HG02759 (cell line): ENCODE results near the gene LOXL1.

Experiments used
- ATAC-seq: cut with Tn5 transposase; IDR thresholded peaks from one replicate; pipeline ENCODE4 v1.9.1; 2021; ENCODE audit warnings: mild to moderate bottlenecking, moderate library complexity; ENCODE audit not compliant: unreplicated experiment

Gene LOXL1, protein sequence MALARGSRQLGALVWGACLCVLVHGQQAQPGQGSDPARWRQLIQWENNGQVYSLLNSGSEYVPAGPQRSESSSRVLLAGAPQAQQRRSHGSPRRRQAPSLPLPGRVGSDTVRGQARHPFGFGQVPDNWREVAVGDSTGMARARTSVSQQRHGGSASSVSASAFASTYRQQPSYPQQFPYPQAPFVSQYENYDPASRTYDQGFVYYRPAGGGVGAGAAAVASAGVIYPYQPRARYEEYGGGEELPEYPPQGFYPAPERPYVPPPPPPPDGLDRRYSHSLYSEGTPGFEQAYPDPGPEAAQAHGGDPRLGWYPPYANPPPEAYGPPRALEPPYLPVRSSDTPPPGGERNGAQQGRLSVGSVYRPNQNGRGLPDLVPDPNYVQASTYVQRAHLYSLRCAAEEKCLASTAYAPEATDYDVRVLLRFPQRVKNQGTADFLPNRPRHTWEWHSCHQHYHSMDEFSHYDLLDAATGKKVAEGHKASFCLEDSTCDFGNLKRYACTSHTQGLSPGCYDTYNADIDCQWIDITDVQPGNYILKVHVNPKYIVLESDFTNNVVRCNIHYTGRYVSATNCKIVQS

DNA sequence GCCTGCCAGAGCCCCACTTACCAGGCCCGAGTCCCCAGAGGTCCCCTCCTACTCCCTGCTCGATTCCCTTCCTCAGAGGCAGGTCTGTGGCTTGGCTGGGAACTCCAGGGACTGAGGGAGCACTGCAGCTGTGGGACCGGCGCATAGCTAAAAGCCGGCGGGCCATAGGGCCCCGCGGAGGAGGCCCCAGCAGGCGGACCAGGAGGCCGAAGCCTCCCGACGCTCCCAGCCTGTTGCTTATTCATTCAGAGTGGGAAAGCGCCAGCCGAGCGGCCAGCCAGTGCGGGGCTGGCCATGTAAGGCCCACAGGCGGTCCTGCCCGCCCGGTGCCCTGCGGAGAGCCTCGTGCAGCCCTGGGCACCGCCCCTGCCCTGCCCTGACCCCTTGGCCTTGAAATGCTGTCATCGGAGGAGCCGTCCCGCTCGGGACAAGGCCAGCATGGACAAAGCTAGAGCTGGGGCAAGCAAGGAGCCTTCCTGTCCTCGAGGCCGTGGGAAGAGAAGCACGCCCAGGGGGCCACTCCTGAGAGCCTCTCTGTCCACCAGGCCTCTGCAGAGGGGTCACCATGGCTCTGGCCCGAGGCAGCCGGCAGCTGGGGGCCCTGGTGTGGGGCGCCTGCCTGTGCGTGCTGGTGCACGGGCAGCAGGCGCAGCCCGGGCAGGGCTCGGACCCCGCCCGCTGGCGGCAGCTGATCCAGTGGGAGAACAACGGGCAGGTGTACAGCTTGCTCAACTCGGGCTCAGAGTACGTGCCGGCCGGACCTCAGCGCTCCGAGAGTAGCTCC is at the start of gene LOXL1:
LOXL1 (plus strand) TSS at position 244 of the 784 bp plus-strand sequence; CDS start at position 566, 322 bp downstream.
- ATAC-seq, result no peak

- ATAC-seq, result no peak
These were observed 46.8 kb upstream of the LOXL1 start for GRCh38 chr15:73879426-73879825.

DNA sequence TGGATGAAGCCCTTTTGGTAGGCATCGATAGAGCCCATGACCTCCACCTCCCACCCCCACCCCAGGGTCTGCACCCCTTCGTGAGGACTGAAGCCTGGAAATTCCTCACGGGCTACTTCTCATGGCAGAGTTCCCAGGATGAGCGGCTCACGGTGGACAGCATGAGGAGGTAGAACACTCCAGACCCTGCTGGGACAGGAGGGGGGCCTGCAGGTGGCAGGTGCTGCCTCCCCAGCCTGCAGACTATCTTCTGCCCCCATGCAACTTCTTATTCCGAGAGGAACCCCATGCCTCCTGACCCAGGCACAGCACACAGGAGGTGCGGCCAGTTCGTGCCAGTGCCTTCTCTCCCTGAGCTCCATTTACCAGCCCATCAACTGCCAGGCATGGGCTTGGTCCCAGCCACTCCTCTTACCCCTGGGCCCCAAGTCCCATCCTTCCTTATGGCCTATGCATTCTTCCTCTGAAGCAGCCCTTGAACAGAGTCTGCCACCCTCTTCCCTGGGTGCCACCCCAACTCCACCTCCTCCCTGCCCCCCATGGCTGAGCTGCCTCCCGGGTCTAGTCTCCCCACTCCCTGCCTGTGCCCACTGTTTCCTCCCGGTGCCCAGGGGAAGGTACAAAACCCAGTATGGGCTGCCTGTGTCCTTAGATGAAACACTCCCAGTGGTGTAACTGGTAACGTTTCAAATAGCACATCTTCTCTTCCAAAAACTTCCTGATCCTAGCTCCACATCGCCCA is 44.5 kb upstream of the LOXL1 start:
- ATAC-seq, result no peak

GRCh38 chr15:73882761-73883419 is 43.4 kb upstream of the LOXL1 start:
- ATAC-seq, result no peak

- no peak for ATAC-seq
These were observed 42.1 kb upstream of the LOXL1 start for GRCh38 chr15:73884159-73884558.

DNA sequence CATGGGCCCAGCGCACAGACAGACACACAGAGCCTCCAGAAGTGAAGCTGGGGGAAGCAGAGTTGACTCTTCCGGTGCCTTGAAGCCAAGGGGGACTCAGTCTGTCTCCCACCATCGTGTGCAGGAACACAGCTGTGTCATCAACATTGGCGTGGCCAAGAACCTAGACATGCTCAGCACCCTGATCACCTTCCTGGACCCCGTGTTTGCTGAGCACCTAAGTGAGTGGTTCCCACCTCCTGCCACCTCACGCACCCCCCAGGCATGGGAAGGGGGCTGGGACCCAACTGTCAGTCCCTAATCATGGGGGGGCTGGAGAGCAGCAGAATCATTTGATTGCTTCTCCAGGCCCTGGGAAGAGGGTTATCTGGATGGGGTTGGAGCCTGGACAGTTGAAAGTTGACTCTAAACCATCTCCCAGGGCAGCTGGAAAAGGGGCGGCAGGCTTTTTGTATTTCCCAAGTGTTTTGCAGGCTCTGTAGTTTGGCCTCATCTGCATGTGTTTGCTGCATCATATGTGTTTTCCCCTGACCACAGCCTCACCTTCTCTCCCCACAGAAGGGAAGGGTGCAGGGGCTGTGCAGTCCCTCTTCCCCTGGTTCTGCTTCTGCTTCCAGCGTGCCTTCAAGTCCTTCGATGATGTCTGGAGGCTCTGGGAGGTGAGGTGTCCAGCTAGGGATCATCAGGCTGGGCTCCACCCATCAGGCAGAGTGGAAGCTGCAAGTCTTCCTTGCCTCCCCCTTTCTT is 40.1 kb upstream of the LOXL1 start:
- ATAC-seq, result no peak

DNA sequence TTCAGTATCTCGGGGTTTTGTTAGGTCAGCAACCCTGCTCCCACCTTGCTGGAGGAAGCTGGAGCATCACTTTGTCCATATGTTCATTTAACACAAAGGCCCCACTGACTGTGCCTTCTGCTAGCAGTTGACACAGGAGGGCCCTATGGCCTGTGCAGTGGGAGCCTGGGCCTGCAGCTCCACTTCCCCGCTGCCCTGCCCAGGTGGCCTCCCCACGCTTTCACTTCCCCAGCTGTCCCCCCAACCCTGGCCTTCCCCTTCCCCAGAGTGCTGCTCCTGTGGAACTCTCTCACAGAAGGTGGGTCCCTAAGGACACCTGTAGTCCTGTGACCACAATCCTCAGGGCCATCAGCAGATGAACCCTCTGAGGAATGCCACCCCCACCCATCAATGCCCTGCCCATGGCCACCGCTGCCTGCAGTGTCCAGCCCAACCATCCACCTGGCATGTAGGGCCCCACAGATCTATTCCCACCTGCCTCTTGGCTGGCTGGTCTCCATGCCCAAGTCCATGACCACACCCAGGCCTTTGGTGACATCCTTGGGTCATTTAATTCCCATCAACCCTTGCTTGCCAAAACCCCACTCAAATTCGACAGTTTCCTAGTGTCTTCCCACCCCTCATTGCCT is 39.4 kb upstream of the LOXL1 start:
- no peak for ATAC-seq

- ATAC-seq, result no peak
These were observed 38.8 kb upstream of the LOXL1 start for GRCh38 chr15:73887481-73887880.

GRCh38 chr15:73888224-73889041 is 37.8 kb upstream of the LOXL1 start:
- no peak for ATAC-seq

DNA sequence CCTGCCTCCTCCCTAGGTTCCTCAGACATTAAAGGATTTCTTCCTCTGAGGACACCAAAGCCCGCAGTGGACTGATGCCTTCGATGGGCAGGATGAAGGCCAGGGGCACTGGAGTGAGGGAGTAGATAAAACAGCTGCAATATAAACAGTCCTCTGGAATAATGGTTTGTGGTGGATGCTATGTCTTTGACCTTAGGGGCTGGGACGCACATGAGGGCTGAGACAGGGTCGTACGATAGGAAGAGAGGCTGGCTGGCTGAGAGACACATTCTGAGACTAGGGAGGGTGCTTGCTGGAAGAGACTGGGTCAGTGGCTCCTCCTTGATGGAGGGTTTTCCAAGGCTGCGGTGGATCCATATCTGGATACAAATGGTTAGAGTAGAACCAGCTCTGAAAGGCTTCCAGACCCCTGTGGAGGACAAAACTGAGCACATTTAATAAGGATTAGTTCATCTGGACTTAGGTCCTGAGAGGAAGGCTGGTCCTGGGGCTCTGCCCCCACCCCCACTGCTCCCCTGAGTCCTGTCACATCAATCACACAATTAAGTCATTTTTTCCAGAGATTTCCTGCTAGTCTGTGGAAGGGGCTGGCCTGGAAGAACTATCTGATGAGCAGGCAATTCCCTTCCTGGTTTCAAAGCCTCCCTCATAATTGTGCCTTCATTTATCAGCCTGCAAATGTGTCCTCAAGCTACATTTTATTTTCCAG is 37.1 kb upstream of the LOXL1 start:
- ATAC-seq, result no peak

- ATAC-seq, result no peak
These were observed 36.5 kb upstream of the LOXL1 start for GRCh38 chr15:73889762-73890124.

DNA sequence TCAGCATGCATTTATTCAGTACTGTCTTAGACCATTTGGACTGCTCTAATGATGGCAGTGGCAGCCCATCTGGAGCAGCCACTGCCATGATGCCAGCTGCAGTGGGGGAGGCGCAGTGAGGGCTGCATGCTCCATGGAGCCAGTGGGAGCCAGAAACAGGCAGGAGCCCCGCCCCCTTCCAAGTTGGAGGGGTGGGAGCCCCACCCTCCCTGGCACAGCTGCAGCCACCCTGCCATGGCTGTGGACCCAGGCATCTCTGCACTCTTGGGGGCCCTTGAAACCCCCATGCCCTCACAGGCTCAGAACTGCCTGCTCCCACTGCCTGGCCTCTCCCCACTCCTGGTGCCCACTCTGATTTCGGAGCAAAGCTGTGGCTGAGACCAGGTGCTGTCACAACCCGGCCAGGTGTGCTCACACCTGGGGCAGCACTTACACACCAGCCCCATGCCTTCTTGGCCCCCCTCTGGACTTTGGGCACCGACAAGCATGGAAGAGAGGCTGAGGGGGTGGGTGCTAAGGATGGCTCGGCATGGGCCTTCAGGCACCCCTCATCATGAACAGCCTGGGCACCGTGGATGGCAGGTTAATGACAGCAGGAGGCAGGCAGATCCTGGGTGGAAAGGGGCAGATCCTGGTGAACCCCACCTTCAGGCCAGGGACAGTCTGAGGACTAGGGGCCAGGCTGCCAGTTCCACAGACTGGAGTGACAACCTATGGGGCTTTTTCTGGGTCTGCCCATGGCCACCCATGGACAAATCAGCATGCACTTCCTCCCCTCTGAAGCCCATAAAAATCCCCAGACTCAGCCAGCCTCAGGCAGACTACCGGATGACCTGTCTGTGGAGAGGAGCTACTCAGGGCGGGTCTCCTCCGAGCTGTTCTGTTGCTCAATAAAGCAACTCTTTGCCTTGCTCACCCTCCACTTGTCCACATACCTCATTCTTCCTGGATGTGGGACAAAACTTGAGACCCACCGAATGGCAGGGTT is 34.6 kb upstream of the LOXL1 start:
- no peak for ATAC-seq

DNA sequence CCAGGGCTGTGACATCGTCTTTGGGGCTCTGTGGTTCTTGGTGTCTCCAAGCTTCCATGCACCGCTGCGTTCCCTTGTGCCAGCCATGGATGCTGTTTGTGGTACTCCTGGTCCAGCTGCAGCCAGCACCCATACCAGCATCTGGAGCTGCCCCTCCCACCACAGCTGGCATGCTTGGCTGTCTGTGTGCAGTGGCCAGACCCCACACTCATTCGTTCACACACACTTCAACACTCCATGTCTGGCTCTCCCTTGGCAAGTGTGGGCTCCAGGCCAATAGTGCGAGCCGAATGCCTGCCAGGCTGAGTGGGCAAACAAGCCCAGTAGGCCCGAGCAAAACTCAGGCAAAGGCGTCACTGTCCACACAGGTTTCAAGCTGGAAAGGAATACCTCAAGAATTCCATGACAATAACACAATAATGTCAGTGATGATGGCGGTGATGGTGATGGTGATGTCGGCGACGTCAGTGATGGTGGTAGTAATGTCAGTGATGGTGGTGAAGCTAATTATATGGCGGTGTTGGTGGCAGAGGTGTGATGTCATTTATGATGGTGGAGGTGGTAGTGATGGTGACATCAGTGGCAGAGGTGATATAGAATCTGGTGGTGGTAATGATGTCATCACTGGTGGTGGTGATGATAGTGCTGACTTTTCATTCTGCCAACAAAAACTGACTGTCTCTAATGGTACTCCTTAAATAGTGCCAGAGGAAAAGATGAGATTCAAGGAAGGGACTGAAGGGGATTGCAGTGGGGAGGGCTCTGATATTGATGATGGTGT is 33.6 kb upstream of the LOXL1 start:
- ATAC-seq, result no peak

DNA sequence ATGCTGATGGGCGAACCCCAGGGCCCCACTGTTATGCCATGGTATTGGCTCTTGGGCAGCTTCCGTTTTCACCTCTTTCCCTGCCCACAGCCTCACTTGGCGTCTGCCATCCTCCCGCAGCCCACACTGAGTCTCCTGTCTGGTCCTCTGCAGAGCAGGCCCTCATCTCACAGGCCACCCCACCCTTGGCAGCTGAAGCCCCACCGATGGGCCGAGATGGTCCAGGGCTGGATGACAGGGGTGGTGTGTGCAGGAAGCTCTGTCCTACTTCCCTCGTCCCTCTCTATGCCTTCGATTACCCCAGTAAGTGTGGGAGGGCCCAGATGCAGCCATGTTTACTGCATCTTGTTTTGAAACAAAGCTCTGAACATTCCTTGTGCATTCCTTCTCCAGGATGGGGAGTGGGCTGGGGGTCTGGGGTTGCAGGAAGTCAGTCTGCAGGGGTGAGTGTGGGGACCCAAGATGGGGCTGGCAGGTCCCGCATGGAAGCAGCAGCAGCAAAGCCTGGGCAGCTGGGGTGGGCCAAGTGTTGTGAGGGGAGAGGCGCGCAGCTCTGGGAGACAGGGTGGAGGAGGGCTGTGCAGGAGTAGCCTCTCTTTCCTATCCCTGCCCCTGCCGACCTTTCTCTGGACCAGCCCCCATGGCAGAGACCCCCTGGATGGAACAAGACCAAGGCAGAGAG is 32.0 kb upstream of the LOXL1 start:
- no peak for ATAC-seq

DNA sequence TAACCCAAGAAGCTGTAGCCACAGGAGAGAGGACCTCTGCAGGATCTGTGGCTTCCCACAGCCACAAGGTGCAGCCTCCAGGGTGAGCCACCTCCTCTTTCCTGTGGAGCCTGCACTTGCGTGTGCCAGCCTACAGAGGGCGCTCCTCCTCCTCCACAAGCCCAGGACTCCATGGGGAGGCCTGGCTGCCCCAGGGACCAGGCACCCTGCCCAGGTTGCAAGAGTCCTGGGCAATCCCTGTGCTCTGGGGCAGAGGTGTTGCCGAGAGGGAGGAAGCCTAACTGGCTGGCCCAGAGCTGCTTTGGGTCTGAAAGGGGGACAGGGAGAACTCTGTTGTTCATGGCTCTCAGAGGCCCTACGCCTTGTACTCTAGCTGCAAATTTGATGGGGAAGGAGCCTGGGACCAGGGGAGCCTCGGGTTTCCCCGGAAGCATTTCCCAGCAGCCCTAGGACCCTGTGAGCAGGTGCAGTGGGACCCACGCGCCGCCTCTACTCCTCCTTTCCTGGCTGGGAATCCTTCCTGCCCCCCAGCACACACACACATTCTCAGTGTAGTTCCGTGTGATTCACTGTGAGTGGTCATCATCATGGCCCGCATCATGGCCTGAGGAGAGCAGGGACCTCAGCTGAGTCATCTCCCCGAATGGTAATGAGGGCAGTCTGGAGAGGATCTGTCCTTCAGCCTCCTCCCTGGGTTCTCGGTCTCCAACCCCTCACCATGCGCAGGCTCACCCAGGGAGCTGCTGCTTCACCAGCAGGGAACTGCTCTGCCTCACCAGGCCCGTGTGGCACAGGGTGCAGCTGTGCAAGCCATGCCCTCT is 28.6 kb upstream of the LOXL1 start:
- ATAC-seq, result no peak
